A673 (cell line): ENCODE measurements around the gene CBLL1. TPM values are rescaled to one million over a fixed set of nuclear protein-coding genes. Genes with fewer than 3 reads are reported as not detected.

Experiments
- BruUV-seq: library from RNA; stranded (reverse); fragments of 400-500 nt; replicated peaks from 2 replicates; lab custom pipeline; 2021; lab: Mats Ljungman, UMichigan
- CTCF ChIA-PET: fragments of 300-600 bp; sonication (Branson Sonifier 250); formaldehyde crosslinking; loops from one replicate; lab custom pipeline; 2022; ENCODE audit warnings: antibody characterized with exemption; lab: Charles Lee
- POLR2A ChIA-PET: fragments of 300-600 bp; sonication (Branson Sonifier 250); formaldehyde crosslinking; loops from one replicate; lab custom pipeline; 2022; ENCODE audit warnings: antibody characterized with exemption; ENCODE audit not compliant: low non-redundant PET; lab: Charles Lee
- DNase-seq: peaks from one replicate; pipeline ENCODE4 v3.0.0-alpha.2; 2015; ENCODE audit warnings: low spot score
- H3K27ac ChIP-seq: fragments of 200-600 bp; sonication (generic); 2 replicates; pipeline ENCODE4 v1.5.1; 2016; ENCODE audit warnings: mixed run types, low read depth, mild to moderate bottlenecking, mixed read lengths, antibody characterized with exemption, low read length; ENCODE audit not compliant: poor library complexity, severe bottlenecking
- H3K27me3 ChIP-seq: fragments of 200-600 bp; sonication (generic); replicated peaks from 2 replicates; pipeline ENCODE4 v1.6.1; 2017; ENCODE audit warnings: mixed run types, low read depth, mild to moderate bottlenecking, mixed read lengths, antibody characterized with exemption, low read length; ENCODE audit not compliant: insufficient read depth, poor library complexity
- H3K36me3 ChIP-seq: fragments of 200-600 bp; sonication (generic); 2 replicates; pipeline ENCODE4 v1.6.1; 2016; ENCODE audit warnings: mixed run types, mild to moderate bottlenecking, mixed read lengths, antibody characterized with exemption, low read length; ENCODE audit not compliant: insufficient read depth, poor library complexity, severe bottlenecking
- H3K4me1 ChIP-seq: fragments of 200-600 bp; sonication (generic); 2 replicates; pipeline ENCODE4 v1.6.1; 2017; ENCODE audit warnings: mixed run types, mild to moderate bottlenecking, mixed read lengths, antibody characterized with exemption, low read length; ENCODE audit not compliant: insufficient read depth, poor library complexity, severe bottlenecking
- H3K4me3 ChIP-seq: fragments of 200-600 bp; sonication (generic); 2 replicates; pipeline ENCODE4 v1.5.1; 2016; ENCODE audit warnings: low read depth, mixed run types, mild to moderate bottlenecking, mixed read lengths, low read length; ENCODE audit not compliant: poor library complexity, severe bottlenecking
- H3K9me3 ChIP-seq: fragments of 200-600 bp; sonication (generic); 2 replicates; pipeline ENCODE4 v1.6.1; 2016; ENCODE audit warnings: mixed run types, low read depth, mild to moderate bottlenecking, mixed read lengths, antibody characterized with exemption, low read length; ENCODE audit not compliant: poor library complexity, severe bottlenecking
- EZH2 ChIP-seq: fragments of 200-600 bp; sonication (generic); IDR thresholded peaks from 2 replicates; pipeline ENCODE4 v1.6.1; 2017; ENCODE audit warnings: borderline replicate concordance, low read depth, mild to moderate bottlenecking, mixed read lengths, antibody characterized with exemption, low read length; ENCODE audit not compliant: poor library complexity, severe bottlenecking
- intact Hi-C: fragments of 100-400 bp; cut with micrococcal nuclease; formaldehyde crosslinking; loops from one replicate; pipeline ENCODE4 v1.10.0; 2022; ENCODE audit not compliant: unreplicated experiment
- total RNA-seq: library from RNA; stranded (reverse); gene quantifications from 2 replicates; pipeline ENCODE4 v1.2.3, GENCODE V29; 2021
- TF ChIP-seq, protein P1 (sequence below): fragments of 300-800, 200-600 bp; sonication (generic); conservative IDR thresholded peaks from 2 replicates; pipeline ENCODE4 v1.5.1; 2017; ENCODE audit warnings: low read depth, mild to moderate bottlenecking, antibody characterized with exemption, low read length, moderate library complexity, mixed read lengths

Gene CBLL1
- total RNA-seq, 1 experiment from 2014 or later: 37.9 TPM

- CTCF ChIA-PET: no interaction called here
- H3K27me3 ChIP-seq: peaks cover 5% of the 10 kb centered on the region
- H3K4me3 ChIP-seq: no peak overlapping the region
- POLR2A ChIA-PET: no interaction called here
- H3K36me3 ChIP-seq: no peaks in the 10 kb centered on the region
- H3K9me3 ChIP-seq: no peaks in the 10 kb centered on the region
- no peak for DNase-seq
- TF ChIP-seq EZH2: no peak
- TF ChIP-seq, protein P1, sequence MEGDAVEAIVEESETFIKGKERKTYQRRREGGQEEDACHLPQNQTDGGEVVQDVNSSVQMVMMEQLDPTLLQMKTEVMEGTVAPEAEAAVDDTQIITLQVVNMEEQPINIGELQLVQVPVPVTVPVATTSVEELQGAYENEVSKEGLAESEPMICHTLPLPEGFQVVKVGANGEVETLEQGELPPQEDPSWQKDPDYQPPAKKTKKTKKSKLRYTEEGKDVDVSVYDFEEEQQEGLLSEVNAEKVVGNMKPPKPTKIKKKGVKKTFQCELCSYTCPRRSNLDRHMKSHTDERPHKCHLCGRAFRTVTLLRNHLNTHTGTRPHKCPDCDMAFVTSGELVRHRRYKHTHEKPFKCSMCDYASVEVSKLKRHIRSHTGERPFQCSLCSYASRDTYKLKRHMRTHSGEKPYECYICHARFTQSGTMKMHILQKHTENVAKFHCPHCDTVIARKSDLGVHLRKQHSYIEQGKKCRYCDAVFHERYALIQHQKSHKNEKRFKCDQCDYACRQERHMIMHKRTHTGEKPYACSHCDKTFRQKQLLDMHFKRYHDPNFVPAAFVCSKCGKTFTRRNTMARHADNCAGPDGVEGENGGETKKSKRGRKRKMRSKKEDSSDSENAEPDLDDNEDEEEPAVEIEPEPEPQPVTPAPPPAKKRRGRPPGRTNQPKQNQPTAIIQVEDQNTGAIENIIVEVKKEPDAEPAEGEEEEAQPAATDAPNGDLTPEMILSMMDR: no peak
- BruUV-seq: no TSS peak
- intact Hi-C loops: no loop called here
- H3K4me1 ChIP-seq: no peaks in the 10 kb centered on the region
- no peak overlapping the region for H3K27ac ChIP-seq
Measured at GRCh38 chr7:107715531-107715930, 28.4 kb upstream of the CBLL1 start.

DNA sequence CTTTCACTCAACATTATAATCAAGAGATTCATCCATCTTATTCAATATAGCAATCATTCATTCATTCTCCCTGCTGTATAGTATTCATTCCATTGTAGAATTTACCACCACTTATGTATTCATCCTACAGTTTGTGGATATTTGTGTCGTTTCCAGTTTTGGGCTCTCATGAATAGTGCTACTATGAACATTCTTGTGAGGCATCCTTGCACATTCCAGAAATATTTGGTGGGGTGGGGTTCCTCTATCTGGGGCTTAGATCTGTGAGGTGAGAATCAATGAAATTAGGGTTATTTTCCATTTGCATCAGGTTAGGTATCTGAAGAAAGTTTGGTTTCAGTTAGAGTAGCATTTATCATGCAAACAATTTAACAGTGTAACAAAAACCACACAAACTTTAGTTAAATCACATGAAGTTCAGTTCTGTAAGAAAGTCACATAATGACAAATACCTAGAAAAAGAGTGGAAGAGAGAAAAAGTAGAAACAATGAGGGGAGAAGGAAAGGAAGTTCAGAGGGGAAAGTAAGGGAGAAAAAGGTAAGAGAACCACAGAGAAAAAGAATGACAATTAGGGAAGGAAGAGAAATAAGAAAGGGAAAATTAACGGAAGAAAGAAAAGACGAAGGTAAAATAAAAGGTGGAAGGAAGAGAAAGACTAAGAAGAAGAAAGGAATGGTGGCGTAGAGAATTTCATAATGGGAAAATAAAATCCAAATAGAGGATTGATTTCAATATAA is 25.3 kb upstream of the CBLL1 start:
- H3K36me3 ChIP-seq: no peaks in the 10 kb centered on the region
- no TSS peak for BruUV-seq
- no peaks in the 10 kb centered on the region for H3K27me3 ChIP-seq
- H3K27ac ChIP-seq: no peak overlapping the region
- H3K4me1 ChIP-seq: no peaks in the 10 kb centered on the region
- no peaks in the 10 kb centered on the region for H3K9me3 ChIP-seq
- no peak overlapping the region for H3K4me3 ChIP-seq
- CTCF ChIA-PET: no interaction called here
- POLR2A ChIA-PET: no interaction called here
- no peak for DNase-seq
- TF ChIP-seq EZH2: no peak
- TF ChIP-seq, protein P1: no peak
- intact Hi-C loops: no loop called here

- TF ChIP-seq EZH2: no peak
- TF ChIP-seq, protein P1: no peak
- H3K4me3 ChIP-seq: no peak overlapping the region
- BruUV-seq: no TSS peak
- no peaks in the 10 kb centered on the region for H3K9me3 ChIP-seq
- H3K4me1 ChIP-seq: no peaks in the 10 kb centered on the region
- intact Hi-C loops: loop anchor here (10.0 kb wide), 2 partner anchors 136 to 776 kb away; partner anchors contain the start of gene BCAP29
- ChIA-PET CTCF (no interaction called here), POLR2A (no interaction called here)
- H3K36me3 ChIP-seq: no peaks in the 10 kb centered on the region
- DNase-seq: no peak
- H3K27me3 ChIP-seq: no peaks in the 10 kb centered on the region
- H3K27ac ChIP-seq: no peak overlapping the region
Measured at GRCh38 chr7:107721286-107721685, 22.7 kb upstream of the CBLL1 start.
